Cardiac fibroblast (primary cell): ENCODE data around the gene CHST9.

Experiments used
- DNase-seq, 2 donors: peaks; one replicate each; pipeline versions ENCODE4 v3.0.0 to v3.0.0-alpha.2; 2010; ENCODE audit warnings: low read depth in 2 of 2
- H3K4me3 ChIP-seq, 2 donors: replicated peaks in 1 of 2; 1 replicate in 1 of 2; 2 replicates in 1 of 2; pipeline ENCODE4 v1.5.1; 2011; ENCODE audit warnings: low read depth in 2 of 2, low read length in 2 of 2, mild to moderate bottlenecking in 2 of 2, moderate library complexity in 1 of 2
- CTCF ChIP-seq: IDR thresholded peaks from one replicate; pipeline ENCODE4 v1.5.1; 2011; ENCODE audit warnings: low read depth, mild to moderate bottlenecking, low read length, inconsistent platforms

The CHST9 gene

GRCh38 chr18:27042177-27042576 is 142.9 kb downstream of the CHST9 start:
- H3K4me3 ChIP-seq: no peak overlapping the region
- DNase-seq: no peak
- no peak for TF ChIP-seq CTCF

- H3K4me3 ChIP-seq: no peak overlapping the region
- DNase-seq: no peak
- no peak for TF ChIP-seq CTCF
Observed at GRCh38 chr18:27040796-27041195, 144.3 kb downstream of the CHST9 start.

- no peak for DNase-seq
- no peak for TF ChIP-seq CTCF
Observed at GRCh38 chr18:27033722-27034121, 151.4 kb downstream of the CHST9 start.

GRCh38 chr18:27030421-27030820 is 154.7 kb downstream of the CHST9 start:
- no peak for DNase-seq
- no peak for TF ChIP-seq CTCF
- H3K4me3 ChIP-seq: no peak overlapping the region

More at GRCh38 chr18:27033722-27034121, 151.4 kb downstream of the CHST9 start:
- H3K4me3 ChIP-seq: no peak overlapping the region

- DNase-seq: no peak
- H3K4me3 ChIP-seq: no peak overlapping the region
- TF ChIP-seq CTCF: no peak
Observed at GRCh38 chr18:27022477-27022876, 162.6 kb downstream of the CHST9 start.

GRCh38 chr18:27017901-27018500 is 167.1 kb downstream of the CHST9 start:
- TF ChIP-seq CTCF: peak; percentile 26
- DNase-seq: peak; percentile 4 to 15
- no peak overlapping the region for H3K4me3 ChIP-seq

GRCh38 chr18:27014841-27015240 is 170.3 kb downstream of the CHST9 start:
- H3K4me3 ChIP-seq: no peak overlapping the region
- DNase-seq: no peak
- no peak for TF ChIP-seq CTCF
